Activated CD8-positive, alpha-beta memory T cell treated with anti-CD3 and anti-CD28 coated beads, Interleukin-2, amount 50 U/mL, for 1 hour (primary cell): ENCODE results near the gene UCP2.
"Not testable (repeated sequence)": the region's sequence is repeated elsewhere in the genome, so short reads cannot be mapped to it uniquely, and the experiment has no call there.

Source experiments
- DNase-seq: peaks from one replicate; pipeline ENCODE4 v3.0.0-alpha.2; 2020; ENCODE audit errors: extremely low read depth

The UCP2 gene

DNA sequence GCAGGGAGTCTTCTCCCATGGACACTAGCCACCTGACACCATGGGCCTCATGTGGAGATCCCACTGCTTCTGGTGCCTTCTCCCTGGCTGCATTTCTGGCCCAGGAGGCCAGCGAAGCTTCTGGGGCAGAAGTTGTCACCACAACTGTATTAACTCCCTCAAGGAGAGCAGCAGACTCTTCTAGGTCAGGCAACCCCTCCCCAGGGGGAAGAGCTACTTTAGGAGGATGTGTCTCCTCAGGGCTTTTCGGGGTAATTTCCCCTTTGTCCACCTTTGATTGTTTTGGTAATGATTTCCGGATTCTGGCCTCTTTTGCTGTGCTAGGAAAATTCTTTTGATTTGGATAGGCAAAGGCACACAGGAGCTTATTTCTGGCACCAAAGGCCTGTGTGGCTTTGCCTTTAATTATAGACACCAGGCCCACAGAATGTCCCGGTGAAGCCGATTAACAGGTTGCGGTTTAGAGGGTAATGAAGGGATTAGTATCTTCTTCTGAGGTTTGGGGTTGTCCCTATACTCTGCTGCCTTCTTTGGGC is 8.9 kb upstream of the UCP2 start:
- DNase-seq, result no peak

DNA sequence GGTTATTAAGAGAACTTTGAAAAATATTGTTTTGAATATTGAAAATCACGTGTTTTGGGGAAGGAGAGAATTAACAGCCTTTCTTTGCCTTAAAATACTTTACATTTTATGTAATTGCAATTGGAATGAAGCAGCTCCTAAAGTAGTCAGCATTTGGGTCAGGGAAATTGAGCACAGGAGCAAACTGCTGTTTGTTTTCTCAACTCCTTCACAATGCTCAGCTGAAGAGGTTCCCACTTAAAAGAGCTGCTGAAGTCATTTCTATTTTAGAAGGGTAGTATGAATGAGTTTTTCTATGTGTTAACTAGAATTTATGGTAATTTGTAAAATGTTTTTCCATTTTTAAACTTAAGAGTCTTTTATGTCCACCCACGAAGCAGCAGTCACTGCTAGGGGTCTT is 8.1 kb upstream of the UCP2 start:
- DNase-seq, result no peak

DNA sequence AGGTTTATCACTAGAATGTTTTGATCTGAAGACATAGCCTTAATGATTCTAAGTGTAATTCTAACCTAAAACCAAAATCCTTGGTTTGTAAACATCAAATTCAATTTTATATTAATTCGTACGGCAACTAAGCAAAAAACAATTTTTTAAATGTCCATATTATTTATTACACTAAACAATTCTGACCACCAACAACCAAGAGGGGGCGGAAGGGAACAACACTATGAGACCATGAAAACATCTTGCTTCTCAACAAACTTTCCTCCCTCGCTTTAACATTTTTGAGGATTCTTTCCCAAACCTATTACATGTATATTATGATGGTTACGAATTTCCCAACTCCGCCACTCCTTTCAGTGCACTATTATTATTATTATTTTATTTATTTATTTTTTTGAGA is 6.5 kb upstream of the UCP2 start:
- no peak for DNase-seq

DNA sequence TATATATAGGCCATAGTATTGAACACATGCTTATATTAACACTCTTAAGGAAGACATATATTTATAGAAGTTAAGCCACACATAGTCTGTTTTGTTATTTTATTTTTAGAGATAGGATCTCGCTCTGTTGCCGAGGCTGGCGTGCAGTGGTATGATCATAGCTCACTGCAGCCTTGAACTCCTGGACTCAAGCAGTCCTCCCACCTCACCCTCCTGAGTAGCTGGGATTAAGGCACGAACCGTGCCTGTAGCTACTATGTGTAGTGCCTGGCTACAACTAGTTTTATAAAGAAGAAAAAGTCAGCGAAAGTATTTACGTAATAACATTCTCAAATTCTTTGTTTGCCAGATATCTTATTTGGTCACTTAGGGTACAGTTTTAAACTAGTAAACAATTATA is 5.6 kb upstream of the UCP2 start:
- no peak for DNase-seq

DNA sequence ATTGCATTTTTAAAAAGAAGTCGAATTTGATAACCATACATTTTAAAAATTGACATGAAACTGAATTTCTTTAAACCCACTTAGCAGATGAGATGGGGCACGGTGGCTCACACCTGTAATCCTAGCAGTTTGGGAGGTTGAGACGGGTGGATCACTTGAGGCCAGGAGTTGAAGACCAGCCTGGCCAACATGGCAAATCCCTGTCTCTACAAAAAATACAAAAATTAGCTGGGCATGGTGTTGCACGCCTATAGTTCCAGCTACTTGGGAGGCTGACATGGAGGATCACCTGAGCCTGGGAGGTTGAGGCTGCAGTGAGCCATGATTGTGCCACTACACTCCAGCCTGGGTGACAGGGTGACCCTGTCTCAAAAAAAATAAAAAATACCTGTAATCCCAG is 3.0 kb upstream of the UCP2 start:
- DNase-seq, result not testable (repeated sequence)

DNA sequence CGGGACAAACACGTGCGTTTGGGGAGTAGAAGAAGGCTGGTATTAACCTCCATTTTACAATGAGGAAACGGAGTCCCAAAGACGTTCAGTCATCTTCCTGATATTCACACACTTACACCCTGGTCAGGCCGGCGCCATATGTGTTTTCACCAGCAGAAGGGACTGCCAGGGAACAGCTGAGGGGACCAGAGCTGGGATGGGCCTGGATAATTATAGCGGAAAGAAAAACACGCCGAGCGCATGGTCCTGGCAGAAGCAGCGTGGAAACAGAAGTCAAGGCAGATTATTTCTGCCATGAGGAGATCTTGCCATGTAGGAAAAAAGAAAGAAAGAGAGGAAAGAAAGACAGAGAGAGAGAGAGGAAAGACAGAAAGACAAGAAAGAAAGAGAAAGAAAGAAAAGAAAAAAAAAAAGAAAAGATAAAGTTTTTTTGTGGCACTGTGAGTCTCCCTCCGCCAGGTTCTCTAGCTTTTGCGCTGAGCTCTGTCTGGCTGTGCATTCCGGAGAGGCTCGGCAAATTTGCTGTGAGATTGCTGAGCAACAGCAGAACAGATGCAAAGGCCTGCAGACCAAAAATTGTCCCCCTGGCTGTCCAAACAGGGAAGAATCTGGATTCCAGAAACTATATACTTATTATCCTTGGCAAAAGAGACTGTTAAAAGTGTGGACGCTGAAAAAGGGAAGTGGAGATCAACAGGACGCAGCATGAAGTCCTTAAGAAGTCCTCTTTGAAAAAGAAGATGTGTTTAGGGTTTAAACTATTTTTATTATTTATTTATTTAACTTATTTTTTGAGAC is 1.3 kb upstream of the UCP2 start:
- no peak for DNase-seq

DNA sequence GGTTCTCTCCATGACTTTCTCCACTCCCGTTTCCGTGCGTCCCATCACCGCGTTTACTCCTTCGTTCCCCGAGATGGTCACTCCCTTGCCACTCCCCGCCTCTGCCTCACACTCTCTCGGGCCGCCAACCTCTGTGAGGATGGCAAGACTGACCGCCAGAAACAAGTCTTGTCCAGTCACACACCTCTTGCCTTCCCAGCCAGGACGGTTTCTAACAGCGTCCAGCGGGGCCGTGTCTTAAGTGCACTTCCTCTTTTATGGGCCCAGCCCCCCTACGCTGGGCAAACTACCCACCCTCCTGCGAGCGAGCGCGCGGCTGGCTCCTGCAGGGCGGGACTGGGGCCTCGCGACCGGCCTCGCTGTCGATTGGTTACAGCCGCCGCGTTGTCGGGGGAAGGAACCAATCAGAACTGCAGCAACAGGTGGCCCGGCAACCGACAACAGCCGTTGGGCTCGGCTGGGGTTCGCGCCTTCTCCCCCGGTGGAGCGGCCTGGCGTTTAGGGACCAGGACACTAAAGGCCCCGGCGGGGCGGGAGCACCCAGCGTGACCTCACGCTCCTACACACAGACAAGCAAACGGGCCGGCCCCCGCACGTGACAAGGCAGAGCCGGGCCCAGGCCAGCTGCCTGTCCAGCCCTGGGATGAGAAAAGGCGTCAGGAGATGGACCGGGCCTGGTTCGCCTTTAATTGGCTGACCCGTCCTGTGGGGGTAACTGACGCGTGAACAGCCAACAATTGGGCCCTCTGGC is 522 bp upstream of the UCP2 start:
- peak; percentile 82 for DNase-seq

DNA sequence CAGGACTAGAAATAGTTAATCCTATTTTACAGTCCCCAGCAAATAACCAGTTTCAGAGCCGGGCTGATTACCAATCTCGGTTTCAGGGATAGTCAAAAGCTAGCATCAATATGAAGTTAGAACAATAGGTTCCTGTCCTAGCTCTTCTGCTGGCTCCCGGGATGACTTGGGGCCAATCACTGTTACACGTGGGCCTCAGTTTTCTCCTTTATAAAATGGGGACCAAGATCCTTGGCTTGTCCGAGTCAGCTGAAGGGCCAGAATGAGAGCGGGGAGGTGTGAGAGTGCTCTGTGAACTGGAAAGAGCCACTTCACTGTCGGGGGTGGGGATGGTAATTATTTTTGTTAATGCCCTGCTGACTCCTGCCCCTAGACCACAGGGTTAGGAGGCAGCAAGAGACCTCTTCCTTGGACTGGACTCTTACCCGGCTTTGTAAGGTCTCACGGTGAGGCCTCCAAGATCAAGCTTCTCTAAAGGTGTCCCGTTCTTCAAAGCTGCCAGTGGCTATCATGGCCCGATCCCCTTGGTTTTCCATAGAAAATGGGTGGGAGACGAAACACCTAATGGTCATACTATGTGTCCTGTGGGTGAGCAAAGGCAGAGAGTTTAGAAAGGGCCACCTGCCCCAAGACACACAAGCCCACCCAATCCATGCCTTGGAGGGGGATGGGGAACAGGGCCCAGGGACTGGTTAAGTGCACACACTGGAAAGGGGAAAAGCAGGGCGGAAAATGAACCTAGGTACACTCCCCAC is 1.4 kb downstream of the UCP2 start:
- no peak for DNase-seq

DNA sequence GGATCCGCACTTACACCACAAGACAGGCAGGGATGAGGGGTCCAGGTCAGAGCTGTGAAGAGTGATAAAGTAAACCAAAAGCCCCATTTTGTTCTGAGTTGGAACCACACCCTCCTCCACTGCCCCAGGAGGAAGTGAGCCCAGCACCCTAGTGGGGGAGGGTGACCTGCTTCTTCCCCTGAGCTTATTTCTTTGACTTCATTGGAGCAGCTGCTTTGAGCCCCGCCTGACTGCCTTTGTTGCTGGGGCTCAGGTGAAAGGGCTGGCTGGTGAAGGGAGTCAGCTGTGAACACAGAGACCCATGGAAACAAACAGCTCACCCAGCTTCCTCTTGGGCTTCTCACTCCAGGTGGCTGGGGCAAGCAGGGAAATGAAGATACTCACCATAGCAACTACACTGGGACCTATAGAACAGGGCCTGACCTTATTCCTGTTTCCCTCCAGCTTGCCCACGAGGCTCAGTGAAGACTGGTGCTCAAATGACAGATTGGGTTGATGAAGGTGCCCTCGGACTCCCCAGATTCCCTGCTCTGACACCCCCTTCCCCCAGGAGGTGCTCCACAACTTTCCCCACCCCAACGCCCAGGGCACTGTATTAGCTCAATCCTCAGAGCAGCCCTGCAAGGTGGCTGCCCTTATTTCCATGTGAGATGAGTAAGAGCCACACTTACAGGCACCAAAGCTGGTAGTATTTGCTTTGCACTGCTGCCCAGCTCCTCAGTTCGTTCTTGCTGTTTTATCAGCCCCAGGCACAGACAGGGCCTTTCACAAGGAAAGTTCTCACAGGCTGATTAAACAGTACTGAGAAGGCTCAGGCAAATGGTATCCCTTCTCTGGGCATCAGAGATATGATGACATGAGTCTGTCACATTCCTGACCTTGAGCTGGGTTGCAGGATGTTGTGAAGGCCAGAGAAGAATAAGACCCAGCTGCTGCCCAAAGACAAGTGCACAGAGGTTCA is 2.4 kb downstream of the UCP2 start:
- peak; percentile 73 for DNase-seq

DNA sequence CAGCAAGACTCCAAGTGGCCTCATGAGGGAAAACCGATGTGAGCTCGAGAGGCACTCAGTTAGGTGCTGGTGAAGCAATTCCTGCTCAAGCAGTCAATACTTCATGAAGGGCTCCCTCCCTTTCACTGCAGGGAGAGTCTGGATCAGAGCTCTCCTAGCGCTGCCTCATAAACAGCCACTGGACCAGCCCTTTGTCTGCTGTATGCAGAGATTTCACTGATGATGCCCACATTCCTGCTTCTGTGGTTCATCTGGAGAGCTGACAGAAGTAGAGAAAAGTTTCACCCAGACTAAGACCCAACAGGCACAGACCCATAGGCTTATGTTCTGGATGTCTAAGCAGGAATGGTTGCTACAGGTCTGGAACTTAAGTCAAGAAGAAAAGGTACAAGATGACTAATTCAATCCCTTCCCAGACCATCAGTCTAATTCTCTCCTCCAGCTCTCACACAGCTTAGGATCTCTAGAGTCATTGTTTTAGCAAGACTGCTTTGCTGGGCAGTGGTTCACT is 4.0 kb downstream of the UCP2 start:
- no peak for DNase-seq

DNA sequence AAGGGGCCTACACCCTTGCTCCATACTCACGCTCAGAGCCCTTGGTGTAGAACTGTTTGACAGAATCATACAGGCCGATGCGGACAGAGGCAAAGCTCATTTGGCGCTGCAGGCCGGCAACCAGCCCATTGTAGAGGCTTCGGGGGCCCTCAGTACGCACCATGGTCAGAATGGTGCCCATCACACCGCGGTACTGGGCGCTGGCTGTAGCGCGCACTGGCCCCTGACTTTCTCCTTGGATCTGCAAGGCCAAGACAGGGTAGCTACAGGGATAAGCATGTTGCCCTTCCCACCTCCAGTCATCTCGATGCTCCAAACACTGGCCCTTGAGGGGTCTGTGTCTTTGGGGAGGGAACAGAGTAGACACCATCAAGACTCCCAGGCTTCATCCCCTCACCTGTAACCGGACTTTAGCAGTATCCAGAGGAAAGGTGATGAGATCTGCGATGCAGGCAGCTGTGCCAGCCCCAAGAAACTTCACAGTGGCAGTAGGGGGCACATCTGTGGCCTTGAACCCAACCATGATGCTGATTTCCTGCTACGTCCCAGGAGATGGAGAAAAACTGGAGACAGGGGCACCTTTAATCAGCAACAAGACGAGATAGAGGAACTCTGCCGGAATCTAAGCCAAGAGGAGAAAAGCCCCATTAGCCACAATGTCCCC is 4.7 kb downstream of the UCP2 start:
- DNase-seq, result no peak

DNA sequence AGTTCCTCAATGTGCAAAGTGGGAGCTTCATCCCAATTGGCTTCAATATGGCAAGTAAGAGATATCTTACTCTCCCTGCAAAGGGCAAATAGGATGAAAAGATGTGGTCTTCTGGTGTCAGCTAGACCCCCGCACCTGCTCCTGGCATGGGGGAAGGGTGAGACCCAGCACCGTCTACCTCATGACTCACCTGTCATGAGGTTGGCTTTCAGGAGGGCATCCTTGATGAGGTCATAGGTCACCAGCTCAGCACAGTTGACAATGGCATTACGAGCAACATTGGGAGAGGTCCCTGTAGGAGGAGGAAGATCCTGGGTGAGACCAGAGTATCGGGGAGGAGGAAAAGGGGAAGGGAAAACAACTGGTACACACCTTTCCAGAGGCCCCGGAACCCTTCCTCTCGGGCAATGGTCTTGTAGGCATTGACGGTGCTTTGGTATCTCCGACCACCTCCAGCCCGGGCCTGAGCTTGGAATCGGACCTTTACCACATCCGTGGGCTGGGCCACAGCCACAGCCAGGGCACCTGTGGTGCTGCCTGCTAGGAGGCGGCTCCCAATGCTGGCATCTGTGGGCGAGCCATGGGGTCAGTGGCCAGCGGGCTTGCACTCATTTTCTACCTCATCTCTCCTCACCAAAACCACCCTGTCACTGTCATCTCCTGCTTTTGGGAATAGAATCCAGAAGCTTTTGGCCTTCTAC is 6.0 kb downstream of the UCP2 start:
- DNase-seq, result no peak

DNA sequence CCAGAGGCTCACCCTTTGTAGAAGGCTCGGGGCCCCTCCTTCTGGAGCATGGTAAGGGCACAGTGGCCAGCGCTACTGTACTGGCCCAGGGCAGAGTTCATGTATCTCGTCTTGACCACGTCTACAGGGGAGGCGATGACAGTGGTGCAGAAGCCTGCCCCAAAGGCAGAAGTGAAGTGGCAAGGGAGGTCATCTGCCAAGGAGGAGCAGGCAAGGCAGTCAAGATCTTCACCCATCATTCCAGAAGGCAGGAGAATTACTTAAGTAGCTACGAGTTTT is 7.2 kb downstream of the UCP2 start:
- no peak for DNase-seq

DNA sequence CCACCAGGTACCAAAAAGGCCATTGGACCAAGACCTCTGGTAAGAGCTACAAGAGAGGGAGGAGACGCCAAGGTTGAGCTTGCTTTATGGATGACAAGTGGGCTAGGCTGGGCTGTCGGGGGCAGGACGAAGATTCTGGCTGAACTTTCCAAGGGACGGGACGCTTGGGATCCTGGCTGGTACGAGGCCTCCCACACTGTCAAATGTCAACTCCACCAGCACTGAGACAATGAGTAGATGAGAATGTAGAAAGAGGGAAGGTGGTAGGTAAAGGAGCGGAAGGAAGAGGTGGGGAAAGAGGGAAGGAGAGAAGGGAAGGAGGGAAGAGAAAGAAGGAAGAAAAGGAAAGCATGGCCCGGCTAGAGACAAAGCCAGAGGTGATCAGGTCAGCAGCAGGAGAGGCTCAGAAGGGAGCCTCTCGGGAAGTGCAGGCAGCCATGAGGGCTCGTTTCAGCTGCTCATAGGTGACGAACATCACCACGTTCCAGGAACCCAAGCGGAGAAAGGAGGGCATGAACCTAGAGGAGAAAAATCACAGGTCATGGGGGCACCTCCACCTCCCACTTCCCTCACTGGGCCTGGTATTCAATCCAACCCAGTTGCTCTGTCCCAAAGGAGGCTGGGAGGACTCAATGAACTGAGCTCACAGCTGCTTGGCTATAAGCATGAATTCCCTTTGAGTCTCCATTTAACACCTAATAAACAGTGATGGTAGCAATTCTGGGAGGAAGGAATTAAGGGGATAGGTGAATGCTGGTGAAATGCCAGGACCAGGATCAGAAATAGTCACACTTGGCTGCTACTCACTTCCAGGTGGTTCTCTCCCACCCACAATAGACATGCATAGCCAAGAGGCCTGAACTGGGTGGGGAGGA is 7.8 kb downstream of the UCP2 start:
- no peak for DNase-seq

DNA sequence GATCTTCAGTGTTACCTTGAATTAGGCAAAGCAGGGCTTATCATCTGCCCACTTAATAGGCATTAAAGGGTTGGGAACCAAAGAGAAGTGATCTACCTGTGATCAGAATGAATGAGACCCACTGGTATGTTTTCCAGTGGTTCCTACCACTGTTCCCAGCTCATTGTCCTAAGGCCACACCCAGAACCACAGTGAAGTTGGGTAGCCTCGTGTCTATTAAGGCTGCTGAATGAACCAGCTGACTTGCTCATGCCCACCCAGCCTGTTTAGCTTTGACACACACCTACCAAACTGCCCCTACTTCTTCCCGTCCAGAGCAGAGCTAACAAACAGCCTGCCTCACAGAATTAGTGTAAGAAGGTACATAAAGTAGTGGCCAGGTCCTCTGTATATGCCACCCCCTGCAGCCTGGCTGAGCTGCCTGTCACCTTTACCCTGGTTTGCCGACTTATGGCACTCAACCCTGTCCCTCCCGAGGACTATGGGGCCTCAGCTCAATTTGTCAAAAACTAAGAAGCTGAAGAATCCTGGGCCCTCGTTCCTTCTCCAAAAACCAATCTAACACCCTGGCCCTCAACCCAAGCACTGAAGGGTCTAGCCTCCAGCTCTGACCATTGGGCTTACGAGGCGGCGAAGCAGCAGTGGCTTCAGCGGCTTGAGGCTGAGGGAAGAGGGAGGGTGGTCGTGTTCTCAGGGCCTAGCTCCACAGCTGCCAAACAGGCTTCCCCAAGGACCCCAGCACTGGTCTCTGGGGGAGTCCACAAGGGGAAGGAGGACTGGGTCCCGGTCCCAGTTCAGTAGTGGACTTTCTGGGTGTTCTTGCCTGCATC is 9.8 kb downstream of the UCP2 start:
- no peak for DNase-seq

DNA sequence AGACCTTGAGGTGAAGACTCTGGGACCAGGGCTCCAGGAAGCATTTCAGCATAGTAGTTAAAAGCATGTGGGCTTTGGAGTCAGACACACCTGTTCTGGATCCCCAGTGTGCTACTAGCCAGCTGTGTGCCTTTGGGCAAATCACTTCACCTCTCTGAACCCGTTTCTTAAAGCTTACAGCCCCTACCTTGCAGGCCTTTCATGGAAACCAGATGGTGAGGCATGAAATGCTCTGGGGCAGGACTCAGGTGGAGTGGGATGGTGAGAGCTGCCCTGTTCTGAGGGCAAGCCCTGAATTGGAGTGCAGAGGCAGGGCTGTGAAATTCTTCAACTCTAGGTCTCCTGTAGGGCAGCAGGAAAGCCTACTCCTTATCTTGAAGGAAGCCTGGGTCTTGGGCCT is 10.5 kb downstream of the UCP2 start:
- no peak for DNase-seq

DNA sequence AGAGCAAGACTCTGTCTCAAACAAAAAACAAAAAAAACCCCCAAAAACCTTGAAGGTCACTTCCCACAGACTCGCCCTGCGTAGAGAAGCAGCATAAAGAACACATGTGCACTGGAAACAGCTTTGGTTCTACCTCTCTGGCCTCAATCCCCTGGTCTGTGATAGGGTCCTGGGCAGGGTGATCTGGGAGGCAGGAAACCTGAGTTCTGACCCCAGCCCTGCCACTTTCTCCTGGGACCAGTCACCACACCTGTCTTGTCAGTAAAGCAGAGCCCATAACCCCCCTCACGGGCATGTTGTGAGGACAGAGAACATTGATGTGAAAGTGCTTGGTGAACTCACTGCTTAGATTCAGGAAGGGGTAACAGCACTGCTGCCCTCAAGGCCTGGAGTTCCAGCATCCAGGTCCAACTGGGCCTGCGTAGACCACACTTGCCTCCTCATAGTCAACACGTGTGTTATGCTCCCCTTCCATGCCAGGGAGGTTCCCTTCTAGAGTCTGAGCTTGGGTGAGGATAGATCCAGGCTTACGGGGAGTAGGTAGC is 11.4 kb downstream of the UCP2 start:
- no peak for DNase-seq
